Stimulated activated CD4-positive, alpha-beta T cell treated with anti-CD3 and anti-CD28 coated beads, Interleukin-1b, Interleukin-23, amount 100 ng/mL, for 24 hours (primary cell): ENCODE data around the gene CGN.
"Not testable (repeated sequence)": the region's sequence is repeated elsewhere in the genome, so short reads cannot be mapped to it uniquely, and the experiment has no call there.

ENCODE experiments used
- DNase-seq, 4 experiments: peaks; one replicate each; pipeline ENCODE4 v3.0.0-alpha.2; 2020; ENCODE audit warnings: low read depth in 4 of 4, low spot score in 1 of 4

The CGN gene

DNA sequence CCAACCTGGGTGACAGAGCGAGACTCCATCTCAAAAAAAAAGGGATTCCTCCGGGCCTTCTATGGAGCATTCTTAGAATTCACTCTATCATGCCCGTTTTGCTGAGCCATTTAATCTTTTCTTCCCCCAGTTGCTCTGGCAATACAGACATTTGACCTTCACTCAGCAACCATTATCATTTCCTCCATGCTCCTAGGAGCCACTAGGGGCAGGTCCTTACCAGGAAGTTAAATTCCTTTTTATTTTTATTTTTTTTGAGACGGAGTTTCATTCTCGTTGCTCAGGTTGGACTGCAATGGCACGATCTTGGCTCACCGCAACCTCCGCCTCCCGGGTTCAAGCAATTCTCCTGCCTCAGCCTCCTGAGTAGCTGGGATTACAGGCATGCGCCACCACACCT is 9.7 kb upstream of the CGN start:
- DNase-seq = no peak

DNA sequence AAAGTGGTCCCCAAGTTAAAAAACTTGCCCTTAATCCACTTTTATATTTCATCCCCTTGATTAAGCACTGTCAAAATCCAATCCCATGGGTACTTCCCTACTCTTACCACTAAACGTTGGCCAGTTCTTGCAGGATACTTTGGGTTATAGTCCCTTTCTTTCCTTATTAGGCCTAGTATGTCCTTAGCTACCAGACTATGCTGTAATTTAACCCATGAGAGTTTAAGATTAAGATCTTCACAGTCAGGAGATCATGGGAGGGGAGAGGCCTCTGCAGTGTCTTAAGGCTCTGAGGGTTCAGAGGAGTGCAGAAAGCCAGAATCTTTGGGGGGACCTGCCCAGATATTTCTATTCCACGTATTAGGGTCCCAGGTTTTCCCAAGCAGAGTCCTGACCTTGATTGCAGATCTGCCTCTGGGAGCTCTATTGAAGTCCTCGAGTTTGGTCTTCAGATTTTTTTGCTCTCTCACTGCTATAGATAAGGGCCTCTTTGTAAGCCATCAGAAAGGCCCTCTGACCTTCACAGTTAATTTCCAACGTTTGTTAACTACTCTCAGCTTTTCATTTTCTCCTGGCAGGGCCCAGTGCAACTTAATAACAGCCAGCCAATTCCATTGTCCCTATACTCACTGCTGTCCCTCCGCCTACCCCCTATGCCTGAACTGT is 9.0 kb upstream of the CGN start:
- no peak for DNase-seq

DNA sequence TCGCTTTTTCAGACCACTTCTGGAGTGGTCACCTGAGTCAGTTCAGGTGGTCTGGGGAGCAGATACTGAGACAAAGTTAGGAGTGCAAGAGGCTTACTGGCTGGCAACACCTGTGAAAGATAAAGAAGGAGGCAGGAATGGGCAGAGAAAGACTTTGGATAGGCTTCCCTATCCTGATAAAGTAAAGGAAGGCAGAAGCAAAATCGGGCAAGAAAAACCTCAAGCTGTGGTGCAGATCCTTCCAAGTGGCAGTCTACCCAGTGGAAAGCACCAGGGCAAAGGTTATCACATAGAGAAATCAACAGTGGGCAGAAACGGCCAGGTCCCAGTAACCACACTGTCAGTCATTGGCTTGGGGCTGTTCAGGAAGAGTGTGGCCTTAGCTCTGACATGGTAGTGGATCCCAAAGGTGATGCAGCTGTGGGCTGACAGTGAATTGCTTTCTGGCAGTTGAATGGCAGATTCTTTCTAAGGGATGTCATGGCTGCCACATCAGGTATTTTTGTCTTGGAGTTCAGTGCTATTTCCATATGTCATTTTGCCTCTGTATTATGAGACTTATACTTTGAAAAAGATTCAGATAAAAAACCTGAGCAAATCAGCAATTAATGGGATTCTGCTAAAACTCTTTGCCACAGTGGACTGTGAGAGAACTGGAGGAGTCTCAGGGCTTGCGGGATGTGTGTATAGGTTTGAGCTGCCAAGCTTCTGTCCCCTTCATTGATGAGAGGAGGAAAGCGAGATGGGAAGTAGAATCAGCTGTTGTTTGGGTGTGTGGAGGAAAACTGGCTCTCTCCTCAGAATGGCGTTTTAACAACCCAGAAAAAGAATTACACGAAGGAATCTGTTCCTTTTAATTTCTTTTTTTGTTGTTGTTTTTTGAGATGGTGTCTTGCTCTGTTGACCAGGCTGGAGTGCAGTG is 8.1 kb upstream of the CGN start:
- DNase-seq = no peak

DNA sequence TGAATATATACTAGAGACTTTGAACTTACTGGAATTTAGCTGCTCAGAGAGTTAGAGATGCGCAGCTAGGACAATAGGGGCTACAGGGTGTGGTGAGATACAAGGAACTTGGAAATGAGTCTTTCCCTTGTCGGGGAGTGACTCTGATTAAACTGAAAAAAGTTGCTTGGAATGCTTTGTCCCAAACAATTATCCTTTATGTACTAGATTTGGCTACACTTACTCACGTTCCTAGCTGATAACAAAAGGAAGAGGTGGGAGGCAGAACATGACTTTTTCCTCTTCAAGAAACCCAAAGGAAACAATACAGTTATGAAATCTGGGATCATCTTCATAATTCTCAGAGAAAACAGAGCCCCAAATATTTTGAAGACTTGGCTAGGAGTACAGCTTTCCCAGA is 6.9 kb upstream of the CGN start:
- no peak for DNase-seq

DNA sequence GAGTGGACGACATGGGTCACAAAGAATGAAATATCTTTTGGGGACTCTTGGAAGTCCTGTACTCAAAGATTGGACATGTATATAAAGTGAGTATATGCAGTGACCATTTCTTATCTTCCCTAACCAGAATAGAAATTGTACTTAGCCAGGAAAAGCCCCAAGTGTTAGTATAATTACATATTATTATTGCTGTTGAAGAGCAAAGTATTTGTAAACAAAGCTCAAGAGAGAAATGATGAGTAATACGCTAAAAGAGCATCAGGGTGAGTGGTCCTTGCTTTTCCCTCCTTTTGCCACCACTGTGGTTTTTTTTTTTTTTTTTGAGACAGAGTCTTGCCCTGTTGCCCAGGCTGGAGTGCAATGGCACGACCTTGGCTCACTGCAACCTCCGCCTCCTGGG is 6.4 kb upstream of the CGN start:
- DNase-seq = no peak

DNA sequence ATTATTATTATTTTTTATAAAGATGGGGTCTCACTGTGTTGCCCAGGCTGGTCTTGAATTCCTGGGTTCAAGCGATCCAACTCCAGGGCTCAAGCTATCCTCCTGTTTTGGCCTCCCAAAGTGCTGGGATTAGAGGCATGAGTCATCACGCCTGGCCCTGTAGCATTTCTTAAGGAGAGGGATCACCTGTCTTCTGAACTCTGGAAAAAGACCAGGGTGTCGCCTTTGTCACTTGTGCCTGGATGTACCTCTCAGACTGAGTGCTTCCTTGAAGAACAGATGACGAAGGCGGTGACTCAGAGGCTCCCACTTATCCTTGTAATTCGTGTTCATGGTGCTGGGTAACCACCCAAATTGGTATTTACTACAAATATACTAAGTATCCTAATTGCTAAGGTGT is 2.4 kb upstream of the CGN start:
- DNase-seq = no peak

DNA sequence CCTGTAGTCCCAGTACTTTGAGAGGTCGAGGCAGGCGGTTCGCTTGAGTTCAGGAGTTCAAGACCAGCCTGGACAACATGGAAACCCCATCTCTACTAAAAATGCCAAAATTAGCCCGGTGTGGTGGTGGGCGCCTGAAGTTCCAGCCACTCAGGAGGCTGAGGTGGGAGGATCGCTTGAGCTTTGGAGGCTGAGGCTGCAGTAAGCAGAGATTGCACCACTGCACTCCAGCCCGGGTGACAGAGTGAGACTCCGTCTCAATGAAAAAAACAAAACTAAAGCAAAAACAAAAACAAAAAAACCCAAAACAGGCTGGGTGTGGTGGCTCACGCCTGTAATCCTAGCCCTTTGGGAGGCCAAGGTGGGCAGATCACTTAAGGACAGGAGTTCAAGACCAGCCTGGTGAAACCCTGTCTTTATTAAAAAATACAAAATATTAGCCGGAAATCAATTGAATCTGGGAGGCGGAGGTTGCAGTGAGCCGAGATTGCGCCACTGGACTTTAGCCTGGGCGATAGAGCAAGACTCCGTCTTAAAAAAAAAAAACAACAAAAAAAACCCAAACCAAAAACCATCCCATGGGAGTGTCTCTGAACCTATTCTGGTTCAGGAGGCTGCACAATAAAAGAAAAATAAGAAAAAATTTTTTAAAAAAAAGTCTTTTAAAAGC is 1.7 kb upstream of the CGN start:
- DNase-seq = no peak

DNA sequence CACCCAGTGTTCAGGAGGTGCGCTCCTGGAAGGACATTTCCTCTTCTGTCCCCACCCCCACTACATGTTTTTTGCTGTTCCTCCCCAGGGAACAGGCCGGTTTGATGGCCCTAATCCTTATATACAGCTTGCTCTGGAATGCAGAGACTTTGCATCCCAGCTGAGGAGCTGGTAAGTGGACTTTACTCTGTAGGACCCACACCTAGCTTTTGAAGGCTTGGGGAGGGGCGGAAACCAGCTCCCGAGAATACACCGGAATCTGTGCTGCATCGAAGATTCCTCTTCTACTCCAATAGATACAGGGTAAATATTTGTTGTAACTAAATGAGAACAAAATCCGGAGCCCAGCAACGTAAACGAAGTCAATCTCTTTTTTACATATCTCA is 1.2 kb upstream of the CGN start:
- DNase-seq = no peak

DNA sequence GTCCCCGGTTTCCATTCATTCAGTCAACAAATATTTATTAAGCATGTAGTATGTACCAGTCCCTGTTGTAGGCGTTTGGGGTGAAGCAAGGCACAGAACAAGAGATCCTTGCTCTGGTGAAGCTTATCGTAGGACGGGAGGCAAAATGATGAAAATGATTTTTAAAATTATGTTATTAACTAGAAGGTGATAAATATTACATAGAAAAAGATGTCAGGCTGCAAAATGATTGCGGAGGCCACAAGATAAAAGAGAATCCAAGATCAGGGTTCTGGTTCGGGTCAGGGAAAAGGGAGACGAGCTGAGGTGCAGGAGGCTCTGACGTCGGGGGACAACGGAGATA is 602 bp upstream of the CGN start:
- no peak for DNase-seq

DNA sequence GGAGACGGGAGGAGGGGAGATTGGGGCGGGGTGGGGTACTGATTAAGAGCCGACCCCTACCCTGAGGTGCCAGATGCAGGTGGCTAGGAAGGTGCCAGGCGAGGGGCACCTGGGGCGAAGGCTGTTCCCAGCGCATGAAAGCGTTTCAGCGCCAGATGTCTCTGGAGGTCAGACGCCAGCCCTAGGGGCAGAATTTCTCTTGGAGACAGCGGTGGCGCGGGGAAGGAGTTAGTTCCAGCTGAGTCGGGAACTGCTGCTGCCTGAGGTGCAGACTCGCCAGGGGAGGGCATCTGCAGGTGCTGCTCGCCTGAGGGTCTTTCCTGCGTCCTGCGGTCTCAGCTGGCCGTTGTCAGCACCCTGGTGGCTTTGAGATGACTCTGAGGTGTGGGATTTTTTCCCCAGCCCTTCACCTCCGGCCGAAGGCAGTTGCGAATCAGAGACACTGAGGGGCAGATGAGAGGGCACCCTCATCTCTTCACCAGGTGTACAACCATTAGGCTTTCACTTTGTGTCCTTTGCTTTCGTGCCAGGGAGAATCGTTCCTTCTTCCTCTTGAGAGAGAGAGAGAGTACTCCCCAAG is 539 bp downstream of the CGN start:
- DNase-seq = peak in 2 of 4 experiments; percentile 11 to 13

DNA sequence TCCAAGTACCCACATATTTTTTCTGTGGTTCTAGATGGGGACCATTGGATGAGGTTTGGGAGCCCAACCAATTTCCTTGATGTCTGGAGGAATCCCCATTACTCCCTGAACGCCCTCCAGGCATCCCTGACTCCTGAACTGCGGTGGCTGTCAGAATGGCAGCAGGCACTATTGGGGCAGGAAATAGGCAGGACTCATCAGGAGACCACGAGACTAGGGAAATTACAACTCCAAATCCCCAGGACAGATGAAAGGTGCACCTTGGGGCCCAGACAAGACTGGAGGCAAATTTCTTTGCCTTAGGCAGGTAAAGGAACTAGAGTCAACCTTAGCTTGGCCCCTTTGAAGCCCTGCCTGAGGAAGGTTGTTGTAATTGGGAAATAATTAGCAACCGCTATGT is 1.1 kb downstream of the CGN start:
- DNase-seq = no peak

DNA sequence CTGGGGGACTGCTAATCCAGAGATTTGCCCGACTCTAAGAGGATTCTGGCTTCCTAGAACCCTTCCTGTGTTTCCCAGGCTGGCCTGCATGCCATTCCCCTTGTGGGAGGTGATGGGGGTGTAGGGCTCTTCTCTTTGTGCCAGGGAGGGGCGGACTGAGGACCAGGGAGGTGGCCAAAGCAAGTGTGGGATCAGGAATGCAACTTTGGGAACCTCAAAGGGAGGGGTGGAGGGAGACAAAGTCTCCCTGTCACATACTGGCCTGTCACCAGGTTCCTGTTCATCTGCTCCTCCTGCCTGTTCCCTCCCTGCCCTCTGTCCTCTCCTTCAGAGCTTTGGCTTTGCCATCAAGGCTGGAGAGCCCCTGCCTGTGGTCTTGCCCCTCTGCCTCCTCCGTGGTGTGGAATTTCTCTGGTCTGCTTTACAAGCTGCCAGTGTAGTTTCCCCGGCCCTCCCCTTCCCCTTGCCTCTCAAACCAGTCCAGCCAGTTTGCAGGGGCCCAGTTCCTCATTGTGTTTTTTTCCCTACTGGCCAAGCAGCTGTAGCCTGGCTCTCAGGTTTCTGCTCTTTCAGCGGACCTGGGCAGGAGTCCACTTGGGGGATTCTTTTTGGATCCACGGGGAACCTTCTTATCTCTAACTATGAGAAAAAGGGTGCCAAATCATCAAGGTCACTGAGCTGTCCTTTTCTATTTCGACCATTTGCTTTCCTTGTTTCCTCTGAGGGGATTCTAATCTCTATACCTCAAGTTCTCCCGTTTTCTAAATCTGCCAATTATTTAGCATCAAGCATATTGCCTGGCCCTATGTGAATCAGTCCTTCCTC is 1.8 kb downstream of the CGN start:
- DNase-seq = no peak

DNA sequence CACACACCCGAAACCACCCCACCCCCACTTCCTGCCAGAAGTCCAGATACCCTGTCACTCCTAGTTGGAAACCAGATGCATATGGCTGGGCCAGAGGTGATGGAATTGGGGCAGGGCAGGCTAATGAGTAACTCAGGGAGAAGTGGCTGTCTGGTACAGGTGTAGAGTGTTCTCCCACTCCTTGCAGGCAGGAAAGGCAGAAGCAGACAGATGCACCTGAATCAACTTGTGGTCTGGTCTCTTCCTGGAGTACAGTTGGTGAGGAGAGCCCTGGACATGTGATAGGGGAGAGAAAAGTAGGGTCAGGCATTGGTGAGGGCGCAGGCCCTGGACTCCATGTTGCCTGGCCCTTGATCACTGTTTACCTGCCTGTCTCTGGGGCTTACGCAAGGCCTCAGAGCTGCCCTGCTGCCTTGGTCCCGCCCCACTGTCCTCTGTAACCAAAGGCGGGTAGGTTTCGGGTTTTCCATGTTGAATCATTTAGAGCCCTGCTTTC is 2.5 kb downstream of the CGN start:
- DNase-seq = peak in 1 of 4 experiments; percentile 8

DNA sequence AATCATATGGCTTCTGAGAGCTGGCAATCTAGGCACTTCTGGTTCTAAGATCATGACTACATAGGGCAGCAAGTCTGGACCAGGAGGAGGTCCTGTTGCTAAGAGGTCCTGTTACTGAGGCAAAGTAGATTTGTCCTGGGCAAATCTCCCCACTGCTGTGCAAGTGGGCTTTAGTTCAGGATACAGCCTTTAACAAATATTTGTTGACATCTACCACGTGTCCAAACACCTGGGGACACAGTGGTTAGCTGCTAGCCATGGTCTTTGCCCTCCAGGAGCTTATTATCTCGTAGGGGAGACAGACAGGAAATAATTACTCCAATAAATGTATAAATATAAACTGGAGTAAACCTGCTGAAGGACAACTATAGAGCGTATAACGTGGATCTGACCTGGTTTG is 3.2 kb downstream of the CGN start:
- DNase-seq = no peak

DNA sequence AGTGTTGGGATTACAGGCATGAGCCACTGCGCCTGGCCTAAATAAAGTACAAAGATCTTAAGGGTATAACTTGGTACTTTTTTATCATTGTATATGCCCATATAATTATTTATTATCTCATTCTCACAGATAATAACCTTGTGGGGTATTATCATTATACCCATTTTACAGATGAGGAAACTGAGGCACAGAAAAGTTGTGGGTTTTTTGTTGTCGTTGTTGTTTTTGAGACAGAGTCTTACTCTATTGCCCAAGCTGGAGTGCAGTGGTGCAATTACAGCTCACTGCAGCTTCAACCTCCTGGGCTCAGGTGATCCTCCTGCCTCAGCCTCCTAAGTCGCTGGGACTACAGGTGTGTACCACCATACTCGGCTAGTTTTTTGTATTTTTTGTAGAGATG is 4.1 kb downstream of the CGN start:
- DNase-seq = no peak

DNA sequence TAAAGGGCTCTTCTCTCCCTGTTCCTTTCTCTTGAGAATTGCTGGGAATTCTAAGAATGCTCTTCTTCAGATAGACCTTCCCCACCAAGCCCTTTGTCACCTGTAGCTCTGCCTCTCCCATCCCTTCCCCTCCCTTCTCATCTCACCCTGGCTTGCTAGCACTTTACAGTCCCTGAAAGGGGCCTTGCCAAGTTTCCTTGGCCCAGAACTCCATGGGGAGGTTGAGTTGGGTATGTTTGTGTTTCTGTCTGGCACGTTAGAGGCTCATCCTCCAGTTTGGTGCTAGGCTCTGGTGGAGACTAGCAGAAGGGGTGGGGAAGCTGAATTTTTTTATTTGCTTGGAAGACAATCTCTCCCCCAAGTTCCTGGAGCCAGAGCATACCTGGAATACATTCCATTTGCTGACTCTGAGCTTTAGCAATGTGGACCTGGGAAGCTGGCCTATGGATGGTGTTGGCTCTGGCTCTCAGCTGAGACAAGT is 4.9 kb downstream of the CGN start:
- DNase-seq = no peak

DNA sequence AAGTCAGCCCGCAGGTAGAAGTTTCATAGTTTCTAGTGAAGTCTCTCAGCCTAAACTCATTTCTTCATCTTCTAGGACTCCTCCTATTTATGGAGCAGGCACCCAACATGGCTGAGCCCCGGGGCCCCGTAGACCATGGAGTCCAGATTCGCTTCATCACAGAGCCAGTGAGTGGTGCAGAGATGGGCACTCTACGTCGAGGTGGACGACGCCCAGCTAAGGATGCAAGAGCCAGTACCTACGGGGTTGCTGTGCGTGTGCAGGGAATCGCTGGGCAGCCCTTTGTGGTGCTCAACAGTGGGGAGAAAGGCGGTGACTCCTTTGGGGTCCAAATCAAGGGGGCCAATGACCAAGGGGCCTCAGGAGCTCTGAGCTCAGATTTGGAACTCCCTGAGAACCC is 7.2 kb downstream of the CGN start:
- no peak for DNase-seq

DNA sequence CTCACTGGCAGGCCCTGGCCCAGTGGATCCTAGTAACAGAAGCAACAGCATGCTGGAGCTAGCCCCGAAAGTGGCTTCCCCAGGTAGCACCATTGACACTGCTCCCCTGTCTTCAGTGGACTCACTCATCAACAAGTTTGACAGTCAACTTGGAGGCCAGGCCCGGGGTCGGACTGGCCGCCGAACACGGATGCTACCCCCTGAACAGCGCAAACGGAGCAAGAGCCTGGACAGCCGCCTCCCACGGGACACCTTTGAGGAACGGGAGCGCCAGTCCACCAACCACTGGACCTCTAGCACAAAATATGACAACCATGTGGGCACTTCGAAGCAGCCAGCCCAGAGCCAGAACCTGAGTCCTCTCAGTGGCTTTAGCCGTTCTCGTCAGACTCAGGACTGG is 7.7 kb downstream of the CGN start:
- no peak for DNase-seq

DNA sequence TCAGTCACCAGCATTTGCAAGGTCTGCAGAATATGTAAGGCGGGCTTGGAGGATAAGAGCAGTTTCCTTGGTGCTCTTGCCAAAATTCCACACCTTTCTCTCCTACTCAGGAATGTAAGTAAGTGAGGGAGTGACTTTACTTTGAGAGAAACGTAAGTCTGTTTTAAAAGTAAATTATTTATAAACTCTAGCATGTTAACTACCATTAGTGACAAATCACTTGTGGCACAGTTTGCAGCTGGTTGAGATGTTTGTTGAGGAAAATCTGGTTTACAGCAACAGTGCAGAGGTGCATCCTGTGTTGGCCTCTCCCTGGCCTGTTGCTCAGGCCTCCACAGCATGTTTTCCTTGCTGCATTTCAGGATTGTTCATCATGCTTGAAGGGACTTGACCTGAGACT is 8.5 kb downstream of the CGN start:
- DNase-seq = no peak

DNA sequence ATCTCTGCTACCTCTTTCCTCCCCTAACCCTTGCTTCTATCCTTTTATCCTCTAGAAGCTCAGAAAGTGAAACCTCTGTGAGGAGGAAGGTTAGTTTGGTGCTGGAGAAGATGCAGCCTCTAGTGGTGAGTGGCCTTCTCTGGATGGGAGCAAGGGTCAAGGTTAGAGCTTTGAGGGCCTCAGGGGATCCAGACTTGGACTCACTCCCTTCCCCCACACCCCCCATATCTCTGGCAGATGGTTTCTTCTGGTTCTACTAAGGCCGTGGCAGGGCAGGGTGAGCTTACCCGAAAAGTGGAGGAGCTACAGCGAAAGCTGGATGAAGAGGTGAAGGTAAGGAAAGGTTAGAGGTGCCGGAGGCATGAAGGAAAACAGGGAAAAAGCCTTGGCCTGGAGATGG is 9.2 kb downstream of the CGN start:
- no peak for DNase-seq

DNA sequence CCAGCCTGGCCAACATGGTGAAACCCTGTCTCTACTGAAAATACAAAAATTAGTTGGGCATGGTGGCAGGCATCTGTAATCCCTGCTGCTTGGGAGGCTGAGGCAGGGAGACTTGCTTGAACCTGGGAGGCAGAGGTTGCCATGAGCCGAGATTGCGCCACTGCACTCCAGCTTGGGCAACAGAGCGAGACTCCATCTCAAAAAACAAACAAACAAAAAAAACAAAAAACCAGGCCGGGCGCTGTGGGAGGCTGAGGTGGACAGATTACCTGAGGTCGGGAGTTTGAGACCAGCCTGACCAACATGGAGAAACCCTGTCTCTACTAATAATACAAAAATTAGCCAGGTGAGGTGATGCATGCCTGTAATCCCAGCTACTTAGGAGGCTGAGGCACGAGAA is 11.2 kb downstream of the CGN start:
- not testable (repeated sequence) for DNase-seq
